GM12878 (cell line): Measurements from ENCODE around the gene PSMC3IP.

ENCODE experiments used
- NFIC ChIP-seq: IDR thresholded peaks from 2 replicates; pipeline ENCODE4 v1.6.1; 2012; ENCODE audit warnings: low read depth, mild to moderate bottlenecking, inconsistent platforms, low read length, moderate library complexity
- POLR2A ChIP-seq: IDR thresholded peaks from 2 replicates; pipeline ENCODE4 v1.6.1; 2011; ENCODE audit warnings: low read depth, mild to moderate bottlenecking, low read length
- POLR2AphosphoS5 ChIP-seq: IDR thresholded peaks from 2 replicates; pipeline ENCODE4 v1.6.1; 2011; ENCODE audit warnings: mild to moderate bottlenecking, low read length, inconsistent platforms
- REST ChIP-seq: IDR thresholded peaks from 2 replicates; pipeline ENCODE4 v1.6.1; 2012; ENCODE audit warnings: mild to moderate bottlenecking, low read depth, low read length
- USF1 ChIP-seq: IDR thresholded peaks from 2 replicates; pipeline ENCODE4 v1.6.1; 2011; ENCODE audit warnings: borderline replicate concordance, low read depth, mild to moderate bottlenecking, moderate library complexity, mixed read lengths, low read length; ENCODE audit not compliant: insufficient read depth; ENCODE audit errors: extremely low read length
- YY1 ChIP-seq: IDR thresholded peaks from 2 replicates; pipeline ENCODE4 v1.6.1; 2011; ENCODE audit warnings: low read depth, mild to moderate bottlenecking, low read length
- TF ChIP-seq, protein P1 (sequence below), 3 experiments: IDR thresholded peaks in 2 of 3; conservative IDR thresholded peaks in 1 of 3; 2 replicates each; pipeline ENCODE4 v1.5.1; 2011; ENCODE audit warnings: low read depth in 3 of 3, low read length in 3 of 3, mild to moderate bottlenecking in 3 of 3, control low read depth in 2 of 3, moderate library complexity in 2 of 3, inconsistent platforms in 1 of 3, mixed read lengths in 1 of 3; ENCODE audit not compliant: control insufficient read depth in 2 of 3, insufficient read depth in 1 of 3; ENCODE audit errors: extremely low read depth in 1 of 3

DNA sequence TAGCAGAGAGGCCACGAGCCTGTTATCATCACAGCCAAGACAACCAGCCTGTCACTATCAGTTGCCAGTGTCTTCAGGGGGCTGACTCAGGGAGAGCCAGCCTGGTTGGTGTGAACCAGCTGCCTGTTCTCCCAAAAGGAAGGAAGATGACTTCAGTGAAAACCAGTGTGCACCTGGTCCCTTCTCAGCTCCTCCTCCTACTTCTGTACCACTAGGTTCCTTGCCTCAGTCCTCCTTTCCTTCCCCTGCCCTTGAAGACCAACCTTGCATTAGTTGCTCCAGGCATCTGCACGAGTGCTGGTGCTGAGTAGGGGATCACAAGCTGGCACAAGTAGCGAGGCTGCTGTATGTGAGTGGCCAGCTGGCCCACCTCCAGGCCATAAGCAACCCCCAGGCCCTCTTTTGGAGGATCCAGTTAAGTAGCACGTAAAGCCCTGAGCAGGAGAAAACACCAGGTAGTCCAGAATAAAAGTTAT is 40.5 kb upstream of the PSMC3IP start:
- TF ChIP-seq, protein P1, sequence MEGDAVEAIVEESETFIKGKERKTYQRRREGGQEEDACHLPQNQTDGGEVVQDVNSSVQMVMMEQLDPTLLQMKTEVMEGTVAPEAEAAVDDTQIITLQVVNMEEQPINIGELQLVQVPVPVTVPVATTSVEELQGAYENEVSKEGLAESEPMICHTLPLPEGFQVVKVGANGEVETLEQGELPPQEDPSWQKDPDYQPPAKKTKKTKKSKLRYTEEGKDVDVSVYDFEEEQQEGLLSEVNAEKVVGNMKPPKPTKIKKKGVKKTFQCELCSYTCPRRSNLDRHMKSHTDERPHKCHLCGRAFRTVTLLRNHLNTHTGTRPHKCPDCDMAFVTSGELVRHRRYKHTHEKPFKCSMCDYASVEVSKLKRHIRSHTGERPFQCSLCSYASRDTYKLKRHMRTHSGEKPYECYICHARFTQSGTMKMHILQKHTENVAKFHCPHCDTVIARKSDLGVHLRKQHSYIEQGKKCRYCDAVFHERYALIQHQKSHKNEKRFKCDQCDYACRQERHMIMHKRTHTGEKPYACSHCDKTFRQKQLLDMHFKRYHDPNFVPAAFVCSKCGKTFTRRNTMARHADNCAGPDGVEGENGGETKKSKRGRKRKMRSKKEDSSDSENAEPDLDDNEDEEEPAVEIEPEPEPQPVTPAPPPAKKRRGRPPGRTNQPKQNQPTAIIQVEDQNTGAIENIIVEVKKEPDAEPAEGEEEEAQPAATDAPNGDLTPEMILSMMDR (IDR thresholded peaks at IDR 0.05 in 2 of 3, conservative IDR thresholded peaks at IDR 0.05 in 1 of 3; ENCODE audit: control insufficient read depth in 2 of 3, extremely low read depth in 1 of 3, insufficient read depth in 1 of 3, low read depth in 3 of 3, low read length in 3 of 3) = no peak
- TF ChIP-seq USF1 (no peak), NFIC (no peak), YY1 (no peak), POLR2A (peak; percentile 62), REST (no peak), POLR2AphosphoS5 (no peak)
